WTC11 (cell line): ENCODE data around the gene MAP4K4. TPM values are rescaled to one million over a fixed set of nuclear protein-coding genes. Genes with fewer than 3 reads are reported as not detected.

Source experiments
- ATAC-seq: fragments of 200-7000 bp; cut with Tn5 transposase; 2 replicates; pipeline ENCODE4 v1.10.0; 2021; ENCODE audit warnings: mild to moderate bottlenecking, moderate library complexity
- CTCF ChIA-PET: fragments of 300-600 bp; sonication (Branson Sonifier 250); formaldehyde crosslinking; loops from one replicate; lab custom pipeline; 2021; ENCODE audit warnings: antibody characterized with exemption; lab: Charles Lee
- POLR2A ChIA-PET: fragments of 350-600 bp; sonication (Branson Sonifier 250); formaldehyde crosslinking; loops from one replicate; lab custom pipeline; 2021; ENCODE audit warnings: antibody characterized with exemption; lab: Charles Lee
- DNase-seq: peaks from one replicate; pipeline ENCODE4 v3.0.0; 2021; ENCODE audit warnings: low spot score
- H3K27ac Mint-ChIP-seq: 2 replicates; pipeline ENCODE4 v1.8.0; 2021; ENCODE audit warnings: mixed read lengths
- H3K27me3 Mint-ChIP-seq: 2 replicates; pipeline ENCODE4 v1.8.0; 2021; ENCODE audit warnings: low read depth, mild to moderate bottlenecking, moderate library complexity, mixed read lengths
- H3K36me3 Mint-ChIP-seq: 2 replicates; pipeline ENCODE4 v1.8.0; 2021; ENCODE audit warnings: mixed read lengths
- H3K4me1 Mint-ChIP-seq: 2 replicates; pipeline ENCODE4 v1.8.0; 2022; ENCODE audit warnings: mixed read lengths
- H3K4me3 Mint-ChIP-seq: 2 replicates; pipeline ENCODE4 v1.8.0; 2021; ENCODE audit warnings: mild to moderate bottlenecking, moderate library complexity, mixed read lengths
- H3K9me3 Mint-ChIP-seq: 2 replicates; pipeline ENCODE4 v1.8.0; 2021; ENCODE audit warnings: mixed read lengths
- CBFB ChIP-seq: sonication (generic); formaldehyde crosslinking; IDR thresholded peaks from 2 replicates; pipeline ENCODE4 v1.8.1; 2022; ENCODE audit warnings: mild to moderate bottlenecking, low read depth, missing genetic modification reagents
- ESRRA ChIP-seq: sonication (generic); formaldehyde crosslinking; IDR thresholded peaks from 2 replicates; pipeline ENCODE4 v1.8.1; 2022; ENCODE audit warnings: mild to moderate bottlenecking, missing genetic modification reagents, borderline replicate concordance
- JUN ChIP-seq: sonication (generic); formaldehyde crosslinking; IDR thresholded peaks from 2 replicates; pipeline ENCODE4 v1.8.0; 2023; ENCODE audit warnings: mild to moderate bottlenecking, missing genetic modification reagents
- KAT7 ChIP-seq: sonication (generic); formaldehyde crosslinking; IDR thresholded peaks from 2 replicates; pipeline ENCODE4 v1.8.1; 2023; ENCODE audit warnings: missing genetic modification reagents, mild to moderate bottlenecking, borderline replicate concordance
- MYBL2 ChIP-seq: sonication (generic); formaldehyde crosslinking; IDR thresholded peaks from 2 replicates; pipeline ENCODE4 v1.8.1; 2023; ENCODE audit warnings: mild to moderate bottlenecking, moderate library complexity, missing genetic modification reagents
- NFE2L1 ChIP-seq: sonication (generic); formaldehyde crosslinking; IDR thresholded peaks from 2 replicates; pipeline ENCODE4 v1.8.1; 2023; ENCODE audit warnings: missing genetic modification reagents
- NR2C2 ChIP-seq: sonication (generic); formaldehyde crosslinking; IDR thresholded peaks from 2 replicates; pipeline ENCODE4 v1.8.0; 2022; ENCODE audit warnings: mild to moderate bottlenecking, missing genetic modification reagents
- NR3C1 ChIP-seq: sonication (generic); formaldehyde crosslinking; conservative IDR thresholded peaks from 2 replicates; pipeline ENCODE4 v1.8.1; 2023; ENCODE audit warnings: low read depth, mild to moderate bottlenecking, missing genetic modification reagents
- RORB ChIP-seq: fragments of 250-450 bp; sonication (Bioruptor Pico); IDR thresholded peaks from 2 replicates; pipeline ENCODE4 v1.9.0; 2021; ENCODE audit warnings: mild to moderate bottlenecking
- SMAD3 ChIP-seq: sonication (generic); formaldehyde crosslinking; IDR thresholded peaks from 2 replicates; pipeline ENCODE4 v1.8.0; 2022; ENCODE audit warnings: missing genetic modification reagents, mild to moderate bottlenecking, borderline replicate concordance
- TEAD1 ChIP-seq: sonication (generic); formaldehyde crosslinking; IDR thresholded peaks from 2 replicates; pipeline ENCODE4 v1.8.0; 2022; ENCODE audit warnings: mild to moderate bottlenecking, missing genetic modification reagents
- ZBTB21 ChIP-seq: sonication (generic); formaldehyde crosslinking; IDR thresholded peaks from 2 replicates; pipeline ENCODE4 v1.8.1; 2023; ENCODE audit warnings: mild to moderate bottlenecking, missing genetic modification reagents, borderline replicate concordance
- ZNF232 ChIP-seq: sonication (generic); formaldehyde crosslinking; IDR thresholded peaks from 2 replicates; pipeline ENCODE4 v1.8.0; 2022; ENCODE audit warnings: mild to moderate bottlenecking, missing genetic modification reagents
- ZNF263 ChIP-seq: sonication (generic); formaldehyde crosslinking; IDR thresholded peaks from 2 replicates; pipeline ENCODE4 v1.8.1; 2022; ENCODE audit warnings: low read depth, mild to moderate bottlenecking, moderate library complexity, missing genetic modification reagents
- ZNF317 ChIP-seq: sonication (generic); formaldehyde crosslinking; IDR thresholded peaks from 2 replicates; pipeline ENCODE4 v1.8.1; 2023; ENCODE audit warnings: low read depth, mild to moderate bottlenecking, moderate library complexity, missing genetic modification reagents, borderline replicate concordance
- total RNA-seq: library from RNA; stranded (reverse); gene quantifications from 3 replicates; pipeline ENCODE4 v1.2.3, GENCODE V29; 2021
- TF ChIP-seq, protein P1 (sequence below): sonication (generic); formaldehyde crosslinking; IDR thresholded peaks from 2 replicates; pipeline ENCODE4 v1.8.0; 2022; ENCODE audit warnings: mild to moderate bottlenecking, missing genetic modification reagents
- TF ChIP-seq, protein P2 (sequence below): sonication (generic); formaldehyde crosslinking; IDR thresholded peaks from 2 replicates; pipeline ENCODE4 v1.8.0; 2022; ENCODE audit warnings: mild to moderate bottlenecking, missing genetic modification reagents
- TF ChIP-seq, protein P3 (sequence below): fragments of 250-450 bp; sonication (Bioruptor Pico); IDR thresholded peaks from 2 replicates; pipeline ENCODE4 v1.9.0; 2021; ENCODE audit warnings: moderate library complexity, mild to moderate bottlenecking, inconsistent platforms, borderline replicate concordance
- TF ChIP-seq, protein P4 (sequence below): fragments of 250-450 bp; sonication (Bioruptor Pico); IDR thresholded peaks from 2 replicates; pipeline ENCODE4 v2.1.2; 2022; ENCODE audit warnings: mild to moderate bottlenecking, moderate library complexity
- TF ChIP-seq, protein P5 (sequence below): fragments of 250-450 bp; sonication (Bioruptor Pico); IDR thresholded peaks from 2 replicates; pipeline ENCODE4 v1.9.0; 2021; ENCODE audit warnings: mild to moderate bottlenecking
- TF ChIP-seq, protein P6 (sequence below): fragments of 250-450 bp; sonication (Bioruptor Pico); IDR thresholded peaks from 2 replicates; pipeline ENCODE4 v1.8.0; 2021; ENCODE audit warnings: mild to moderate bottlenecking

MAP4K4 gene
- total RNA-seq, 1 experiment from 2014 or later, result 112 TPM

DNA sequence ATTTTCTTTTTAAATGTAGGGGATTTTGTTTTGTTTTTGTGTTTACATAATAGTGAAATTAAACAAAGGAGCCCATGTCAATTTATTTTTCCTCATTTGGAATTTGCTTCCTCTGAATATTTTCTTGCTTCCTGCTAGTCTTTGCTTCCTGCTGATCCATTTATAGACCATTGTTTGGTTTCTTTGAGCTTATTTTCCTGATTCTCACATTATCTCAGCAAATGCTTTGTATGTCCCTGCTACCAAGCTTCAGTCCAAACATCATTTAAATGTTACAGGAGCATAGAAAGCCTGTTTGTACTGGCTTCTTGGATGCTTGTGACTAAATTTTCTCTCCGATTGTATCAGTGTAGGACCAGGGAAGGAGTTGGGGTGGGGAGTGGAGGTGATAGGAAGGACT, 166.9 kb downstream of the MAP4K4 start:
- ChIA-PET CTCF (interaction anchor here (1.7 kb wide), 1 partner anchor 19 kb away, joined by 6 read pairs; no protein-coding TSS in a partner anchor), POLR2A (no interaction called here)
- no peak overlapping the region for H3K4me3 Mint-ChIP-seq
- no peaks in the 10 kb centered on the region for H3K9me3 Mint-ChIP-seq
- peaks cover 10% of the 10 kb centered on the region for H3K4me1 Mint-ChIP-seq
- no peaks in the 10 kb centered on the region for H3K27me3 Mint-ChIP-seq
- DNase-seq (no peak), ATAC-seq (no peak)
- peaks cover 64% of the 10 kb centered on the region for H3K36me3 Mint-ChIP-seq
- H3K27ac Mint-ChIP-seq, result peak overlapping the region; percentile 77
- TF ChIP-seq NR3C1 (CRISPR knock-in tag) (no peak), ESRRA (CRISPR knock-in tag) (no peak), CBFB (CRISPR knock-in tag) (no peak), RORB (CRISPR knock-in tag) (no peak), ZBTB21 (CRISPR knock-in tag) (no peak), NR2C2 (CRISPR knock-in tag) (no peak), KAT7 (CRISPR knock-in tag) (no peak), JUN (CRISPR knock-in tag) (no peak), TEAD1 (no peak), ZNF317 (CRISPR knock-in tag) (no peak), ZNF263 (CRISPR knock-in tag) (no peak)
- TF ChIP-seq, protein P1, sequence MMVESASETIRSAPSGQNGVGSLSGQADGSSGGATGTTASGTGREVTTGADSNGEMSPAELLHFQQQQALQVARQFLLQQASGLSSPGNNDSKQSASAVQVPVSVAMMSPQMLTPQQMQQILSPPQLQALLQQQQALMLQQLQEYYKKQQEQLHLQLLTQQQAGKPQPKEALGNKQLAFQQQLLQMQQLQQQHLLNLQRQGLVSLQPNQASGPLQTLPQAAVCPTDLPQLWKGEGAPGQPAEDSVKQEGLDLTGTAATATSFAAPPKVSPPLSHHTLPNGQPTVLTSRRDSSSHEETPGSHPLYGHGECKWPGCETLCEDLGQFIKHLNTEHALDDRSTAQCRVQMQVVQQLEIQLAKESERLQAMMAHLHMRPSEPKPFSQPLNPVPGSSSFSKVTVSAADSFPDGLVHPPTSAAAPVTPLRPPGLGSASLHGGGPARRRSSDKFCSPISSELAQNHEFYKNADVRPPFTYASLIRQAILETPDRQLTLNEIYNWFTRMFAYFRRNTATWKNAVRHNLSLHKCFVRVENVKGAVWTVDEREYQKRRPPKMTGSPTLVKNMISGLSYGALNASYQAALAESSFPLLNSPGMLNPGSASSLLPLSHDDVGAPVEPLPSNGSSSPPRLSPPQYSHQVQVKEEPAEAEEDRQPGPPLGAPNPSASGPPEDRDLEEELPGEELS (CRISPR knock-in tag), result no peak
- TF ChIP-seq, protein P2, sequence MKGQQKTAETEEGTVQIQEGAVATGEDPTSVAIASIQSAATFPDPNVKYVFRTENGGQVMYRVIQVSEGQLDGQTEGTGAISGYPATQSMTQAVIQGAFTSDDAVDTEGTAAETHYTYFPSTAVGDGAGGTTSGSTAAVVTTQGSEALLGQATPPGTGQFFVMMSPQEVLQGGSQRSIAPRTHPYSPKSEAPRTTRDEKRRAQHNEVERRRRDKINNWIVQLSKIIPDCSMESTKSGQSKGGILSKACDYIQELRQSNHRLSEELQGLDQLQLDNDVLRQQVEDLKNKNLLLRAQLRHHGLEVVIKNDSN (CRISPR knock-in tag), result no peak
- TF ChIP-seq, protein P3, sequence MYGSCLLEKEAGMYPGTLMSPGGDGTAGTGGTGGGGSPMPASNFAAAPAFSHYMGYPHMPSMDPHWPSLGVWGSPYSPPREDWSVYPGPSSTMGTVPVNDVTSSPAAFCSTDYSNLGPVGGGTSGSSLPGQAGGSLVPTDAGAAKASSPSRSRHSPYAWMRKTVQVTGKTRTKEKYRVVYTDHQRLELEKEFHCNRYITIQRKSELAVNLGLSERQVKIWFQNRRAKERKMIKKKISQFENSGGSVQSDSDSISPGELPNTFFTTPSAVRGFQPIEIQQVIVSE (CRISPR knock-in tag), result no peak
- TF ChIP-seq, protein P4, sequence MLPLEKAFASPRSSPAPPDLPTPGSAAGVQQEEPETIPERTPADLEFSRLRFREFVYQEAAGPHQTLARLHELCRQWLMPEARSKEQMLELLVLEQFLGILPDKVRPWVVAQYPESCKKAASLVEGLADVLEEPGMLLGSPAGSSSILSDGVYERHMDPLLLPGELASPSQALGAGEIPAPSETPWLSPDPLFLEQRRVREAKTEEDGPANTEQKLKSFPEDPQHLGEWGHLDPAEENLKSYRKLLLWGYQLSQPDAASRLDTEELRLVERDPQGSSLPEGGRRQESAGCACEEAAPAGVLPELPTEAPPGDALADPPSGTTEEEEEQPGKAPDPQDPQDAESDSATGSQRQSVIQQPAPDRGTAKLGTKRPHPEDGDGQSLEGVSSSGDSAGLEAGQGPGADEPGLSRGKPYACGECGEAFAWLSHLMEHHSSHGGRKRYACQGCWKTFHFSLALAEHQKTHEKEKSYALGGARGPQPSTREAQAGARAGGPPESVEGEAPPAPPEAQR (CRISPR knock-in tag), result no peak

DNA sequence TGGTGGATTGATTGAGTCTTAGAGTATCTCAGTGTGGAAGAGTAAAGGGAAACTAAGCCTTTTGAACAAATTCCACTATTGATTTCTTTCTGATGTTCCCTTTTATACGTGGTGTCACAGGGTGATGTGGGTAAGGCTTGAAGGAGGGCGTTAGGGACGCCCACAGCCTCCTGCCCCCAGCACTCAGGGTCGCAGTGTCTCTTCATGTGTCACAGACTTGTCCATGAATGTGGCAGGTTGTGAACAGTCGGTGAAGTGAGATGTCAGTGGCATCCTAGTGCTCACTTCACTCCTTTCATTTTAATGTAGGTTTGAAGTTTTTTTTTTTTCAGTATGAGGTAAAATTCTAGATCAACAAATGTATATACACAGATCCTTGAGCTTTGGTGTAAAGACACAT, 171.0 kb downstream of the MAP4K4 start:
- ChIA-PET CTCF (interaction anchor here (1.4 kb wide), 1 partner anchor 15 kb away, joined by 6 read pairs; no protein-coding TSS in a partner anchor), POLR2A (no interaction called here)

More for the DNA sequence above, 171.0 kb downstream of the MAP4K4 start:
- no peak overlapping the region for H3K4me3 Mint-ChIP-seq
- no peak for TF ChIP-seq SMAD3
- TF ChIP-seq, protein P5, sequence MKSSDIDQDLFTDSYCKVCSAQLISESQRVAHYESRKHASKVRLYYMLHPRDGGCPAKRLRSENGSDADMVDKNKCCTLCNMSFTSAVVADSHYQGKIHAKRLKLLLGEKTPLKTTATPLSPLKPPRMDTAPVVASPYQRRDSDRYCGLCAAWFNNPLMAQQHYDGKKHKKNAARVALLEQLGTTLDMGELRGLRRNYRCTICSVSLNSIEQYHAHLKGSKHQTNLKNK, result no peak
- TF ChIP-seq ZNF232, result no peak
- no peak for TF ChIP-seq MYBL2 (CRISPR knock-in tag)
- no peak for TF ChIP-seq NFE2L1
- TF ChIP-seq, protein P6, sequence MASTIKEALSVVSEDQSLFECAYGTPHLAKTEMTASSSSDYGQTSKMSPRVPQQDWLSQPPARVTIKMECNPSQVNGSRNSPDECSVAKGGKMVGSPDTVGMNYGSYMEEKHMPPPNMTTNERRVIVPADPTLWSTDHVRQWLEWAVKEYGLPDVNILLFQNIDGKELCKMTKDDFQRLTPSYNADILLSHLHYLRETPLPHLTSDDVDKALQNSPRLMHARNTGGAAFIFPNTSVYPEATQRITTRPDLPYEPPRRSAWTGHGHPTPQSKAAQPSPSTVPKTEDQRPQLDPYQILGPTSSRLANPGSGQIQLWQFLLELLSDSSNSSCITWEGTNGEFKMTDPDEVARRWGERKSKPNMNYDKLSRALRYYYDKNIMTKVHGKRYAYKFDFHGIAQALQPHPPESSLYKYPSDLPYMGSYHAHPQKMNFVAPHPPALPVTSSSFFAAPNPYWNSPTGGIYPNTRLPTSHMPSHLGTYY (CRISPR knock-in tag), result no peak
- H3K27me3 Mint-ChIP-seq, result no peaks in the 10 kb centered on the region
- H3K4me1 Mint-ChIP-seq, result peaks cover 28% of the 10 kb centered on the region
- H3K27ac Mint-ChIP-seq, result no peak overlapping the region
- ATAC-seq (no peak), DNase-seq (no peak)
- H3K9me3 Mint-ChIP-seq, result no peaks in the 10 kb centered on the region
- H3K36me3 Mint-ChIP-seq, result peaks cover 73% of the 10 kb centered on the region
